H9 (cell line): ENCODE measurements around the gene CCR9. TPM values are rescaled to one million over a fixed set of nuclear protein-coding genes. Genes with fewer than 3 reads are reported as not detected.

Experiments used
- DNase-seq: peaks from one replicate; pipeline ENCODE4 v3.0.0-alpha.2; 2017
- H2AFZ ChIP-seq: one replicate; pipeline ENCODE4 v1.6.1; 2013; ENCODE audit warnings: mild to moderate bottlenecking, low read length, control low read depth, moderate library complexity
- H2AK5ac ChIP-seq: 2 replicates; pipeline ENCODE4 v1.6.1; 2013; ENCODE audit warnings: low read length, control low read depth, mixed read lengths; ENCODE audit not compliant: insufficient read length
- H2BK120ac ChIP-seq: one replicate; pipeline ENCODE4 v1.6.1; 2013; ENCODE audit warnings: low read depth, mild to moderate bottlenecking, low read length, control low read depth, inconsistent platforms; ENCODE audit not compliant: poor library complexity, severe bottlenecking
- H2BK12ac ChIP-seq: 2 replicates; pipeline ENCODE4 v1.6.1; 2013; ENCODE audit warnings: low read length, control low read depth, mixed read lengths, low read depth; ENCODE audit not compliant: insufficient read length
- H2BK15ac ChIP-seq: 2 replicates; pipeline ENCODE4 v1.6.1; 2013; ENCODE audit warnings: low read depth, low read length, control low read depth
- H2BK20ac ChIP-seq: one replicate; pipeline ENCODE4 v1.6.1; 2013; ENCODE audit warnings: low read depth, mild to moderate bottlenecking, low read length, control low read depth, inconsistent platforms; ENCODE audit not compliant: poor library complexity, severe bottlenecking
- H2BK5ac ChIP-seq: 2 replicates; pipeline ENCODE4 v1.6.1; 2013; ENCODE audit warnings: low read length, control low read depth, mixed read lengths; ENCODE audit not compliant: insufficient read length
- H3K14ac ChIP-seq: 2 replicates; pipeline ENCODE4 v1.6.1; 2013; ENCODE audit warnings: low read length, control low read depth; ENCODE audit not compliant: insufficient read depth
- H3K18ac ChIP-seq: 2 replicates; pipeline ENCODE4 v1.6.1; 2013; ENCODE audit warnings: low read depth, mild to moderate bottlenecking, mixed read lengths, low read length, control low read depth; ENCODE audit not compliant: insufficient read length
- H3K23ac ChIP-seq: 2 replicates; pipeline ENCODE4 v1.6.1; 2013; ENCODE audit warnings: low read length, control low read depth, mixed read lengths, low read depth; ENCODE audit not compliant: insufficient read length
- H3K23me2 ChIP-seq: 2 replicates; pipeline ENCODE4 v1.6.1; 2013; ENCODE audit warnings: low read depth, mild to moderate bottlenecking, mixed read lengths, low read length, control low read depth; ENCODE audit not compliant: insufficient read length, poor library complexity, severe bottlenecking
- H3K27ac ChIP-seq: 2 replicates; pipeline ENCODE4 v1.5.1; 2013; ENCODE audit warnings: low read length, control low read depth, mixed read lengths, low read depth; ENCODE audit not compliant: insufficient read length
- H3K27me3 ChIP-seq: 2 replicates; pipeline ENCODE4 v1.6.1; 2013; ENCODE audit warnings: low read length, control low read depth, inconsistent platforms; ENCODE audit not compliant: insufficient read depth
- H3K4ac ChIP-seq: 2 replicates; pipeline ENCODE4 v1.6.1; 2013; ENCODE audit warnings: low read depth, mild to moderate bottlenecking, control low read depth, inconsistent platforms, low read length, moderate library complexity
- H3K4me1 ChIP-seq: 2 replicates; pipeline ENCODE4 v1.6.1; 2013; ENCODE audit warnings: low read length, control low read depth, inconsistent platforms; ENCODE audit not compliant: insufficient read depth
- H3K4me2 ChIP-seq: 2 replicates; pipeline ENCODE4 v1.6.1; 2013; ENCODE audit warnings: low read length, control low read depth, mixed read lengths; ENCODE audit not compliant: insufficient read length, insufficient read depth
- H3K56ac ChIP-seq: 2 replicates; pipeline ENCODE4 v1.6.1; 2013; ENCODE audit warnings: low read depth, mild to moderate bottlenecking, mixed read lengths, low read length, control low read depth; ENCODE audit not compliant: insufficient read length
- H3K79me1 ChIP-seq: 2 replicates; pipeline ENCODE4 v1.6.1; 2013; ENCODE audit warnings: low read depth, mild to moderate bottlenecking, moderate library complexity, low read length, control low read depth, inconsistent platforms; ENCODE audit not compliant: insufficient read depth, poor library complexity, severe bottlenecking
- H3K79me2 ChIP-seq: 2 replicates; pipeline ENCODE4 v1.6.1; 2013; ENCODE audit warnings: low read length, control low read depth, inconsistent platforms; ENCODE audit not compliant: insufficient read depth
- H3K9ac ChIP-seq: 2 replicates; pipeline ENCODE4 v1.6.1; 2013; ENCODE audit warnings: low read length, control low read depth, mixed read lengths; ENCODE audit not compliant: insufficient read length; ENCODE audit errors: extremely low read depth
- H3K9me3 ChIP-seq: one replicate; pipeline ENCODE4 v1.6.1; 2013; ENCODE audit warnings: low read depth, low read length, inconsistent platforms; ENCODE audit not compliant: control insufficient read depth
- H3T11ph ChIP-seq: one replicate; pipeline ENCODE4 v1.6.1; 2013; ENCODE audit warnings: mild to moderate bottlenecking, low read length, control low read depth, inconsistent platforms
- H4K20me1 ChIP-seq: one replicate; pipeline ENCODE4 v1.6.1; 2013; ENCODE audit not compliant: control insufficient read depth, insufficient read length, insufficient read depth
- H4K5ac ChIP-seq: 2 replicates; pipeline ENCODE4 v1.6.1; 2013; ENCODE audit warnings: low read depth, mild to moderate bottlenecking, mixed read lengths, low read length, control low read depth; ENCODE audit not compliant: insufficient read length
- H4K8ac ChIP-seq: replicated peaks from 2 replicates; pipeline ENCODE4 v1.6.1; 2013; ENCODE audit warnings: low read length, control low read depth, mixed read lengths, low read depth; ENCODE audit not compliant: insufficient read length
- H4K91ac ChIP-seq: 2 replicates; pipeline ENCODE4 v1.6.1; 2013; ENCODE audit warnings: low read depth, mild to moderate bottlenecking, moderate library complexity, mixed read lengths, low read length, control low read depth; ENCODE audit not compliant: insufficient read length
- H3K27ac Mint-ChIP-seq, 3 experiments: 2 replicates in 2 of 3; 3 replicates in 1 of 3; pipeline ENCODE4 v1.8.0; 2020 to 2021; ENCODE audit warnings: mixed read lengths in 3 of 3, mild to moderate bottlenecking in 1 of 3, moderate library complexity in 1 of 3
- H3K27me3 Mint-ChIP-seq: 2 replicates; pipeline ENCODE4 v1.8.0; 2021; ENCODE audit warnings: low read depth, mild to moderate bottlenecking, moderate library complexity, mixed read lengths
- H3K36me3 Mint-ChIP-seq, 3 experiments: 2 replicates in 2 of 3; 3 replicates in 1 of 3; pipeline ENCODE4 v1.8.0; 2020 to 2021; ENCODE audit warnings: low read depth in 3 of 3, mixed read lengths in 3 of 3; ENCODE audit not compliant: insufficient read depth in 1 of 3
- H3K4me1 Mint-ChIP-seq, 2 experiments: 2 replicates each; pipeline ENCODE4 v1.8.0; 2020; ENCODE audit warnings: mixed read lengths in 2 of 2
- H3K4me3 Mint-ChIP-seq, 2 experiments: 2 replicates in 1 of 2; 3 replicates in 1 of 2; pipeline ENCODE4 v1.8.0; 2020 to 2021; ENCODE audit warnings: mild to moderate bottlenecking in 2 of 2, mixed read lengths in 2 of 2, moderate library complexity in 1 of 2
- H3K9me3 Mint-ChIP-seq, 2 experiments: 2 replicates in 1 of 2; 3 replicates in 1 of 2; pipeline ENCODE4 v1.8.0; 2020; ENCODE audit warnings: mild to moderate bottlenecking in 2 of 2, mixed read lengths in 2 of 2, moderate library complexity in 1 of 2
- WGBS: extraction: QIAGEN DNeasy Blood & Tissue Kit; methylation state at CpG from one replicate; pipeline ENCODE4 v1.1.7; 2013; ENCODE audit warnings: missing lambda C conversion rate, low lambda C conversion rate, mixed read lengths; ENCODE audit not compliant: insufficient read length; ENCODE audit errors: extremely low coverage; 5-methylcytosine and 5-hydroxymethylcytosine counted together
- total RNA-seq: library from RNA; stranded (reverse); gene quantifications from 2 replicates; pipeline ENCODE4 v1.2.1, GENCODE V29; 2021
- TF ChIP-seq, protein P1 (sequence below): fragments of 200-600 bp; sonication (generic); conservative IDR thresholded peaks from 3 replicates; pipeline ENCODE4 v1.8.0; 2021; ENCODE audit warnings: antibody characterized with exemption, mild to moderate bottlenecking

The CCR9 gene
- total RNA-seq, 1 experiment from 2014 or later = not detected

DNA sequence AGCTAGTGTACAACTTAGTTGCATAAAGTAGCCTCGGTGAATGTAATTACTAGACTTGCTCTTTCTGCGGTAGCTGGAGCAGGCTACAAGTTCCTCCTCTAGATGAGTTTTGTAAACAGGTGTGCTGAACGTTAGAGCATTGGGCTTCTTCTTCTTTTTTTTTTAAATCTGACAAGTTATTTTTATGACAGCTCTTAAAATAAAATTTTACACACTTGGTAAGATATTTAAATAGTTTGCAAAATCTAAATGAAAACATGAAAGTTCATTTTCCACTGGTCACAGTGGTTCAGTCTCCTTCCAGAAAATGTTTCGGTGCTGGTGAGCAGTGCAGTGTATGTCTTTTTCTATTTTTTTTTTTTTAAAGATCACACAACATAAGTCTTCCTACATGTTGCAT lies 3.0 kb downstream of the CCR9 start:
- Histone ChIP-seq H3K23me2 (no peaks in the 10 kb centered on the region), H4K5ac (no peak overlapping the region), H2AFZ (no peak overlapping the region), H3K4me1 (no peaks in the 10 kb centered on the region), H2BK15ac (no peak overlapping the region), H3K4me2 (no peak overlapping the region), H3K27me3 (no peaks in the 10 kb centered on the region), H2BK5ac (no peak overlapping the region), H3K18ac (no peak overlapping the region), H4K8ac (no peak overlapping the region), H3K79me2 (no peaks in the 10 kb centered on the region), H3K14ac (no peak overlapping the region), H3K79me1 (no peaks in the 10 kb centered on the region), H2BK120ac (no peak overlapping the region), H3K4ac (no peak overlapping the region), H4K20me1 (no peaks in the 10 kb centered on the region), H3T11ph (no peak overlapping the region), H3K9ac (no peak overlapping the region), H2BK20ac (no peak overlapping the region), H2AK5ac (no peak overlapping the region), H2BK12ac (no peak overlapping the region), H3K9me3 (no peaks in the 10 kb centered on the region), H3K23ac (no peak overlapping the region), H4K91ac (no peak overlapping the region), H3K56ac (no peak overlapping the region), H3K27ac (no peak overlapping the region)
- Mint-ChIP-seq H3K9me3 (no peaks in the 10 kb centered on the region), H3K27ac (no peak overlapping the region), H3K4me3 (no peak overlapping the region), H3K4me1 (peaks cover 9 to 10% of the 10 kb centered on the region in 2 experiments), H3K27me3 (peaks cover 5% of the 10 kb centered on the region), H3K36me3 (no peaks in the 10 kb centered on the region)
- TF ChIP-seq, protein P1, sequence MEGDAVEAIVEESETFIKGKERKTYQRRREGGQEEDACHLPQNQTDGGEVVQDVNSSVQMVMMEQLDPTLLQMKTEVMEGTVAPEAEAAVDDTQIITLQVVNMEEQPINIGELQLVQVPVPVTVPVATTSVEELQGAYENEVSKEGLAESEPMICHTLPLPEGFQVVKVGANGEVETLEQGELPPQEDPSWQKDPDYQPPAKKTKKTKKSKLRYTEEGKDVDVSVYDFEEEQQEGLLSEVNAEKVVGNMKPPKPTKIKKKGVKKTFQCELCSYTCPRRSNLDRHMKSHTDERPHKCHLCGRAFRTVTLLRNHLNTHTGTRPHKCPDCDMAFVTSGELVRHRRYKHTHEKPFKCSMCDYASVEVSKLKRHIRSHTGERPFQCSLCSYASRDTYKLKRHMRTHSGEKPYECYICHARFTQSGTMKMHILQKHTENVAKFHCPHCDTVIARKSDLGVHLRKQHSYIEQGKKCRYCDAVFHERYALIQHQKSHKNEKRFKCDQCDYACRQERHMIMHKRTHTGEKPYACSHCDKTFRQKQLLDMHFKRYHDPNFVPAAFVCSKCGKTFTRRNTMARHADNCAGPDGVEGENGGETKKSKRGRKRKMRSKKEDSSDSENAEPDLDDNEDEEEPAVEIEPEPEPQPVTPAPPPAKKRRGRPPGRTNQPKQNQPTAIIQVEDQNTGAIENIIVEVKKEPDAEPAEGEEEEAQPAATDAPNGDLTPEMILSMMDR = no peak
- DNase-seq = no peak
- no CpG with 5 or more reads among the region's 4 CpGs for WGBS
